ENCODE results near the gene AP1S1.

AP1S1 gene

GRCh38 chr7:101169838-101170551 is 15.7 kb downstream of the AP1S1 start:
- FAIRE-seq (peak; percentile 97), DNase-seq (ENCODE audit: low spot score) (peak; percentile 87)

- FAIRE-seq, result peak; percentile 20
- no peak for DNase-seq (ENCODE audit: low spot score)
Measured at GRCh38 chr7:101170617-101171441, 16.6 kb downstream of the AP1S1 start.

GRCh38 chr7:101171442-101171837 is 17.2 kb downstream of the AP1S1 start:
- FAIRE-seq, result no peak
- DNase-seq (ENCODE audit: low spot score), result no peak

GRCh38 chr7:101172005-101172853 is 18.0 kb downstream of the AP1S1 start:
- no peak for DNase-seq (ENCODE audit: low spot score)
- FAIRE-seq, result peak; percentile 58

GRCh38 chr7:101172854-101173751 is 18.8 kb downstream of the AP1S1 start:
- FAIRE-seq, result peak; percentile 97
- peak; percentile 94 for DNase-seq (ENCODE audit: low spot score)

GRCh38 chr7:101173752-101174244 is 19.5 kb downstream of the AP1S1 start:
- DNase-seq (ENCODE audit: low spot score) (peak; percentile 93), FAIRE-seq (peak; percentile 96)

GRCh38 chr7:101174322-101174854 is 20.1 kb downstream of the AP1S1 start:
- DNase-seq (ENCODE audit: low spot score) (no peak), FAIRE-seq (peak; percentile 13)

- no peak for FAIRE-seq
- DNase-seq (ENCODE audit: low spot score), result no peak
Measured at GRCh38 chr7:101175664-101176063, 21.4 kb downstream of the AP1S1 start.

- DNase-seq (ENCODE audit: low spot score), result no peak
- FAIRE-seq, result peak; percentile 13
Measured at GRCh38 chr7:101177644-101178043, 23.4 kb downstream of the AP1S1 start.

GRCh38 chr7:101179117-101179516 is 24.8 kb downstream of the AP1S1 start:
- DNase-seq (ENCODE audit: low spot score), result no peak
- no peak for FAIRE-seq

GRCh38 chr7:101179713-101180112 is 25.4 kb downstream of the AP1S1 start:
- DNase-seq (ENCODE audit: low spot score) (no peak), FAIRE-seq (no peak)

GRCh38 chr7:101180130-101180755 is 26.0 kb downstream of the AP1S1 start, which contains the start of gene NAT16:
NAT16 (minus strand) TSS chr7:101180293; CDS start chr7:101174807, 5,486 bp downstream.
- DNase-seq (ENCODE audit: low spot score) (no peak), FAIRE-seq (no peak)

- peak; percentile 83 for DNase-seq (ENCODE audit: low spot score)
- FAIRE-seq, result peak; percentile 79
Measured at GRCh38 chr7:101185258-101185839, 31.1 kb downstream of the AP1S1 start.

GRCh38 chr7:101186194-101186593 is 31.9 kb downstream of the AP1S1 start:
- FAIRE-seq, result no peak
- DNase-seq (ENCODE audit: low spot score), result no peak

GRCh38 chr7:101186844-101187428 is 32.7 kb downstream of the AP1S1 start:
- DNase-seq (ENCODE audit: low spot score) (no peak), FAIRE-seq (no peak)

GRCh38 chr7:101189109-101189508 is 34.8 kb downstream of the AP1S1 start:
- no peak for FAIRE-seq

GRCh38 chr7:101195884-101196283 is 41.6 kb downstream of the AP1S1 start:
- FAIRE-seq (peak; percentile 5), DNase-seq (ENCODE audit: low spot score) (no peak)

More at GRCh38 chr7:101189109-101189508, 34.8 kb downstream of the AP1S1 start:
- DNase-seq (ENCODE audit: low spot score), result no peak

- FAIRE-seq (no peak), DNase-seq (ENCODE audit: low spot score) (no peak)
Measured at GRCh38 chr7:101197991-101198390, 43.7 kb downstream of the AP1S1 start.

GRCh38 chr7:101198476-101198875 is 44.2 kb downstream of the AP1S1 start:
- no peak for DNase-seq (ENCODE audit: low spot score)

More at GRCh38 chr7:101198476-101198875, 44.2 kb downstream of the AP1S1 start:
- FAIRE-seq, result no peak

Data from urothelium cell line (cell line).